HG02588 (cell line): ENCODE results near the gene DENND1A.
"Not testable (repeated sequence)": the region's sequence is repeated elsewhere in the genome, so short reads cannot be mapped to it uniquely, and the experiment has no call there.

Experiments
- ATAC-seq: cut with Tn5 transposase; IDR thresholded peaks from one replicate; pipeline ENCODE4 v1.9.1; 2021; ENCODE audit warnings: mild to moderate bottlenecking, moderate library complexity; ENCODE audit not compliant: unreplicated experiment

Gene DENND1A

GRCh38 chr9:123825342-123826060, 104.4 kb downstream of the DENND1A start:
- ATAC-seq = no peak

DNA sequence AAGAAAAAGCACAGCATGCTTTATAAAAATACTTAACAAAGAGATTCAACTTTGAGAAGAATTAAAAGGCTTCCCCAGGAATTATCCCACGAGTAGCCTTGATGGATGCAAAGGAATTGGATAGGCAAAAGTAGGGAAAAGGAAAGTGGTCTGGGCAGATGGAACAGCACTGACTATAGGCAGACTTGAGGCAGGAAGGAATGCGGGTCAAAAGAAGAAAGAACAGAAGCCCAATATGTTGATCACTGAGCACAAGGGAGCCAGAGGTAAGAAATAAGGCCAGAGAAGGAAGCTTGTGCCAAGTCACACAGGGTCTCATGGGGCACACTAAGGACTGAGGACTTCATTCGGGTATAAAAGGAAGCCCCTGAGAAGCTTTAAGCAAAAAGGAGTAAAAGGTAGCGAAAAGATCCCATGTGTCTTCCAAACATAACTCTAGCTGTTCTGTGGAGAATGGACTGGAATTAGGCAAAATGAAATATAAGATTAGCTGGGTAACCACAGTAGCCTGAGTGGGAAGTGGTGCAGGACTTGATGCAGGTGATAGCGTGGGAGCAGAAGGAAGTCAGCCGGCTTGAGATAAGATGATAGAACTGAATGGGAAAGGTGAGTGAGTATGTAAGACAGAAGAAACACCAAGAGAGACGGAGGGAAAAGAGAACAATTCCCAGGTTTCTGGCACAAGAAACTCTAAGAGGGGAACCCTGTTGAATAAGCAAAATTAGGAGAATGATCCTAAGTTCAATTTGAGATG, 106.6 kb downstream of the DENND1A start:
- no peak for ATAC-seq

- no peak for ATAC-seq
These were observed 108.3 kb downstream of the DENND1A start for GRCh38 chr9:123821619-123822018.

GRCh38 chr9:123820139-123820538, 109.8 kb downstream of the DENND1A start:
- ATAC-seq = no peak

DNA sequence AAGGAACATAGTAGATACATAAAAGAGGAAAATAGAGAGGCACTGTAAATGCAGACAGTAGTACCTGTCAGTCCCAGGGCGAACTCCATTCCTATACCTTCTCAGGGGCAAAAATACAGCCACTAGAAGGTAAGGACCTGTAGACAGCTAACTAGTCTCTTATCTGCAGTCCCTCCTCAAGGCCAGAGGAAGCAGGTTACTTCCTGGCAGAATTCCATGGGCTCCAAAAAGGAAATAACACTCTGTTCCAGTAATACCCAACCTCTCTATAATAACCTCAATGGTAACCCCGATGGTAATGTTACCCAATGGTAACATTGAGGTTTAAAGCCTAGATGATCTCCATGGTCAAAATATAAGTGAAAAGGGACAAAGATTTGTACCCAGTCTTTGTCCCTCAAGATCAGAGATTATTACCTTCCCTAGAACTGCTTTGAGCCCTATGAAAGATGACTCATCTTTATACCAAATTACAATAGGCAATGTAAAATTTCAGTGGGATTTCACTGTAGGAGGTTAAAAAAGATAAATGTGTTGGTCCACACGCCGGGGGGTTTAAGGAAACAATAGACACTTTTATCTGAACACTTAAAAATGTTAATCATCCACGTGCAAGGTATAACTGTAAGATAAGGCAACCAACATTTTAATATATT, 113.0 kb downstream of the DENND1A start:
- ATAC-seq = no peak

DNA sequence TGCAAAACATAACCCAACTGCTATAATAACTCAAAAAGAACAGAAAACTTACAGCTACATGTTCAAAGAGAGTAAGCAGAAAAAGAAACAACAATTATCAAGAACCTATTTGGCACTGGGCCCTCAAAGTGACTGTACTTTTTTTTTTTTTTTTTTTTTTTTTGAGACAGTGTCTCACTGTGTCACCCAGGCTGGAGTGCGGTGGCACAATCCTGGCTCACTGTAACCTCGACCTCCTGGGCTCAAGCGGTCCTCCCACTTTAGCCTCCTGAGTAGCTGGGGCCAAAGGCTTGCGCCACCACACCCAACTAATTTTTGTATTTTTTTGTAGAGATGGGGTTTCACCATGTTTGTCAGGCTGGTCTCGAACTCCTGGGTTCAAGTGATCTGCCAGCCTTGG, 114.1 kb downstream of the DENND1A start:
- ATAC-seq = not testable (repeated sequence)

DNA sequence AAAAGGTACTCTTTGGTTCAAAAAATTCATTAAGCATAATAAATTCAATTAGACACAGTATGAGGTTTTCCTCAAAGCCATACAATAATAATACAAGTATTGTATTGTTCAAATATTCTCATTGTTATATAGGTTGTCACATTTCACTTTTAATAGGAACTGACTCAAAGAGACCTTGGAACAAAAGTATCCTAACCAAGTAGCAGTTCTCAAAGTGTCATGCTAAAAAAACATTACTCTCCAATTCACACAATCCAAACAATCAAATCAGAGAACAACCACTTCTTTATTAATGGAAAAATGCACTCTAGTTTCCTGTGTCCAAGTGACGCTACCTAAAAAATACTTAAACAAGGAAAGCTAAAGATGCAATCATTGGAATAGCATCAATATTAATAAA, 115.4 kb downstream of the DENND1A start:
- ATAC-seq = no peak

DNA sequence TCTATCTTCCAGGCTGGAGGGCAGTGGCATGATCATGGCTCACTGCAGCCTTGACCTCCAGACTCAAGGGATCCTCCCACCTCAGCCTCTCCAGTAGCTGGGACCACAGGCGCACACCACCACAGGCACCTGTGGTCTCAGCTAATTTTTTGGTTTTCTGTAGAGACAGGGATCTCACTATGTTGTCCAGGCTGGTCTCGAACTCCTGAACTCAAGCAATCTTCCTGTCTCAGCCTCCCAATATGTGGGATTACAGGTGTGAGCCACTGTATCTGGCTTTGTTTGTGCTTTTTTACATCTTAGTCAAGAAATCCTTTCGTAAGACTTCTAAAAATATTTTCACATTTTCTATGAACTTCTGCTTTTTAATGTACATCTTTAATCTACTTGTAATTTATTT, 116.9 kb downstream of the DENND1A start:
- ATAC-seq = no peak

DNA sequence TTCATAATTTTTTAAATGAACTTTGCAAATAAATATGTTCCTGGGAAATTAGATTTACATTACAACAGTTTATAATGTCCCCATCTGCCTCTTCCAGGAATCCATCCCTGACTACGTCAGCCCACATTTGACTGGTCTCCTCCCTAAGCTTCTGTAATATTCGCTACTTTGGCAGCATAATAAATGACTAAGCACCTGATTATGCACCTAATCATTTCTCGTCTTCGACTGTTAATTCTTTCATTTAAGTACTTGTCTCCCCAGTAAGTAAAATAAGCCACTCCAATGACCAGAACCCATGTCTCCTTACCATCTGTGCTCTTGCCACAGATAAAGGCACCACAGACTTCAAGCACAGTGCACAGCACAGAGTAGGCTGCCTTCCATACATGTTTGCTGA, 122.7 kb downstream of the DENND1A start:
- no peak for ATAC-seq

DNA sequence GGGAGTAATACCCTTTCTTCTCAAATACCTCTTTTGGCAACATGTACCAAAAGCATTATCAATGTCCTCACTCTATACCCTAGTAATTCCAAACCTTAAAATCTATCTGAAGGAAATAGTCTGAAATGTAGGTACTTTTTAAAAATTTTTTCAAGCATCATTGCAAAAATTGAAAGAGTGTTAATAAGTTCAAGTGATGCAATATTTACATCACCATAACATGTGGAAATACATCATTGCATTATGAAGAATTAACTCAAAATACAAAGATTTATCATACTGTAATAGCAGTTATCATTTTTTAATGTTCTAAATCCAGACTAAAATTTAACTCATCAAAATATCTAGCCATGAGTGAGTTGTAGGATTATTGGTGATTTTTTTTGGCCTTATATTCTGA, 123.1 kb downstream of the DENND1A start:
- no peak for ATAC-seq

DNA sequence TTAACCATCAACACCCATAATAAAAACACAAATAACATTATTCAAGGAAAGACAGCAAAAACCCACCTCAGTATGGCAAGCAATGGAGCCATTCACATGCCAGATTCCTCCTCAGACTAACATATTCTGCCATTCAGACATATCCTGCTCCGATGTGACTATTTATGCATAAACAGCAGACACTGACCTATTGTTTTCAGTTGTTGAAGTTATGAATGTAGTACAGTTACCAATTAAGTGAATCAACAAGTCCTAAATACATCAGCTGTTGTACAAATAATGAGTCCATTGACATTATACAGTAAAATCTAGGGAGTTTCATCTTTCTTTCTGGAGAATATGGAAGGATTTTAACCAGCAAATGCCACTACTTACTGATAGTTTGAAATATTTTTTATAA, 131.7 kb downstream of the DENND1A start:
- ATAC-seq = no peak

DNA sequence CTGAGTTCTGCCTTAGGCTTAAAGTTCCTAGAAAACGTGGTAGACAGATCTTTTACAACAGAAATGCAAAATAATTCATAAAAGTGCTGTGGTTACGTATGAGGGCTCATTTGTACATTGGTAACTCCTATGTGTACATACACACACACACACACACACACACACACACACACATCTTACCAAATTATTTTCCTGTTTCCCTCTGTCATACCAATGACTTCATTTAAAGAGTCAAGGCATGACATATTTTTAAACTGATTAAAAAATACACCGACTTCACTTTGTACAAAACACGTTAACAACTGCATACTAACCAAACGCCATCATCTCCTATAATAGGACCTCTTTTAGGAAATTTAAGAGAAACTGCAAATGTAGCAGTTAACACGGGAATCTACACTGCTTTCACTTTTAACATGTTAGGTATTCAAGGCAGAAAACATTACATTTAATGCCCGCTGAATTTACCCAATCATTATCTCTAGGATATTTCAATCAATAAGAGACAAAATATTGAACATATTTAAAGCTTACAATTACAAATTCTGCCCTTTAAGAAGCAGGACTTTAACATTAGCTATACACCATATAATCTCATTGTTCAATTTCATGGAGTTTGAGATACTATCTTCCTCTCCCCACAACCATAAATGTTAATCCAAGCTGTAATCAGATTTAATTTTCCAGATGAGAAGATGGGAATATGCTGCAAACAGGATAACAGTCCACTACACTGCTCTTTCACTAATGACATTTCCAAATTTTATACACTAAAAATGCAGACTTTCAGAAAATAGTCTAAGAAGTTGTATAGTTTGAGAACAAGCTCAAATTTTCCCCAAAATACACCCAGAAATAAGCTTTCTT, 133.1 kb downstream of the DENND1A start:
- ATAC-seq = no peak

DNA sequence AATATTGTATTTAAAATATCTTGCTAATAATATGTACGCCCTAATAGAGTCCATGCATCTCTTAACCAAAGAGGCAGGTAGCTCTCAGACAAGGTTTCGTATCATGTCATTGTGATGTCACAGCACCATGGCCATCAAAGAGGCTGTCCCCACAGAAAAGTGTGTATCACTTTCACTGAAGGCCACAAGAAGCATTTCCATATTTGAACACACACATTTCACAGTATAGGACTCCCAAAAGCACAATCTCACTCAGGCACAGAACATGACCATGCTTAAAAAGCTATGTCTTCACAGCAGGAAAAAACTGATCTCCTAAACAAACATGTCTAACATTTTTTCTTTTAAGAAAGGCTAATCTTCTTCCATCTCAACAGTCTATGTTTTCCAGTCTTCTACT, 133.8 kb downstream of the DENND1A start:
- no peak for ATAC-seq

DNA sequence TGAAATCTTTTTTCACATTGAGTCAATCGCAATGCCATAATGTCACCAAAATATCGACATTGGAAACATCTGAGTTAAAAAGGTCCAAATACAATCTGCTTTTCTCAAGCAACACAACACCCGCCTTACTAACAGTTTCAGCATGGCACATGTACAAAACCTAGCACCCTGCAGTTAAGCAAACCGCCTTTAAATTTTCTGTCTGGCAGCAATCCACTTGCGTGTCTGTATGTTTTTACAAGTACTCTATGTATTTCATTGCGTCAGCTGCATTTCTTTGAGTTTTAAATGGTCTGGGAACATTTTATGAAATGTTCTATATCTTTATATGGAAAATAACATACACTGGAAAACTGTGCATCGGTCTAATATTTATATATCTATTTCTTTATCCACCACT, 134.6 kb downstream of the DENND1A start:
- no peak for ATAC-seq

GRCh38 chr9:123792501-123792900, 137.4 kb downstream of the DENND1A start:
- ATAC-seq = no peak

GRCh38 chr9:123789554-123790292, 140.2 kb downstream of the DENND1A start:
- no peak for ATAC-seq

DNA sequence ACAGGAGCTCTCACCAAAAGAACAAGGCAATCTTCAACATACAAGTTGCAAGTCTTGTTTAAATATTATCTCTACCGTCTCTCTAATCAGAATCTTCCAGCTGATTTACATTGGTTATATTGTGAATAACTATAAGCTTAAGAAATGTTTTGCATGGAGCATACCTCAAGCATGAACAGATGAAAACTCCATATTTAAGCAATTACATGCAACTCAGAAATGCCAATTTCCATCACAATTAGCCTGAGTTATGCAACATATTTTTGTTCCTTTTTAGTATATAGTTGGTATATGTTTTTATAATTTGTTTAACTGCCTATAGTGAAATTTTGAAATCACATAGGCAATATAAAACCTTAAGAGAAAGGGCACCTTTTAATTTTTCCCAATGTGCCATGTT, 142.5 kb downstream of the DENND1A start:
- no peak for ATAC-seq

GRCh38 chr9:123784518-123784917, 145.4 kb downstream of the DENND1A start:
- ATAC-seq = no peak

DNA sequence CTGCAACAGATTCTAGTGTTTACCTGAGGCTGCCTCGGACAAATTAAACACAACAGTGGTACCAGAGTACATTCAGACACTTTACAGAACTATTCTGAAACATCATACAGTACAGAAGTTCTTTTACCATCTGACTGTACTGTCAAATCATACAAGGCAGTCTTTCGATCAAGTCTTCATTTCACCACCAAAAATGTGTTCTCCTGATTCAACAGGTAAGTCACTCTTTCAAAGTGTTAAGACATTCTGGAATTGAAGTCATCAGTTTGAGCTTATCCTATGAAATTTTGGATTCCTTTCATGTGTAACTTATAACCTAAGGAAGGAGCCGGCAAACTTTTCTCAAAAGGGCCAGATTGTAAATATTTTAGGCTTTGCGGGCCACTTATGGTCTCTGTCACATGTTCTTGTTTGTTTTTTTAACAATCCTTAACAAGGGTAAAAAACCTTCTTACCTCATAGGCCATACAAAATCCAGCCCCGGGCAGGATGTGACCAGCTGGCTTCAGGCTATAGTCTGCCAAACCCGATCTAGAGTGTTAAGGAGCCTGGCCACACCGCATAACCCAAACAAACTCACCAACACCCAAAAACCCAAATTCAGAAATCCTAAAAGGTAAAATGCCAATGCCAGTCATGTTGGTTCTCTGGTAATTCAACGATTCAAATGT, 151.6 kb downstream of the DENND1A start:
- ATAC-seq = no peak
